H1 (cell line): ENCODE results near the gene RPL32. TPM values are rescaled to one million over a fixed set of nuclear protein-coding genes. Genes with fewer than 3 reads are reported as not detected.

Experiments
- CTCF ChIA-PET: fragments of 300-600 bp; sonication (Branson Sonifier 250); formaldehyde crosslinking; loops from one replicate; lab custom pipeline; 2021; ENCODE audit not compliant: partially characterized antibody; lab: Charles Lee
- POLR2A ChIA-PET: fragments of 300-600 bp; sonication (Branson Sonifier 250); formaldehyde crosslinking; loops from one replicate; lab custom pipeline; 2021; ENCODE audit warnings: inconsistent platforms; ENCODE audit not compliant: partially characterized antibody; lab: Charles Lee
- DNase-seq, 2 experiments: peaks; one replicate each; pipeline versions ENCODE4 v3.0.0 to v3.0.0-alpha.2; 2010 to 2022; ENCODE audit warnings: low spot score in 2 of 2, low read depth in 1 of 2, mixed read lengths in 1 of 2
- FAIRE-seq: peaks from 2 replicates; lab custom pipeline; 2011; peaks lifted over from hg19 to GRCh38; lab: Jason Lieb, UNC
- H2AFZ ChIP-seq: 2 replicates; pipeline ENCODE4 v1.8.1; 2012; ENCODE audit warnings: low read length, inconsistent platforms
- H2AK5ac ChIP-seq: 2 replicates; pipeline ENCODE4 v1.6.1; 2013; ENCODE audit warnings: low read depth, low read length
- H2BK120ac ChIP-seq: replicated peaks from 2 replicates; pipeline ENCODE3; 2013; ENCODE audit warnings: low read depth, low read length, inconsistent platforms
- H2BK12ac ChIP-seq: 2 replicates; pipeline ENCODE4 v1.6.1; 2013; ENCODE audit warnings: low read depth, low read length
- H2BK15ac ChIP-seq: 2 replicates; pipeline ENCODE4 v1.6.1; 2013; ENCODE audit warnings: low read length
- H2BK20ac ChIP-seq: 2 replicates; pipeline ENCODE4 v1.6.1; 2013; ENCODE audit warnings: low read length
- H2BK5ac ChIP-seq: 2 replicates; pipeline ENCODE4 v1.6.1; 2013; ENCODE audit warnings: low read depth, low read length
- H3K14ac ChIP-seq: 2 replicates; pipeline ENCODE4 v1.6.1; 2013; ENCODE audit warnings: inconsistent platforms; ENCODE audit not compliant: insufficient read length
- H3K18ac ChIP-seq: 2 replicates; pipeline ENCODE4 v1.6.1; 2013; ENCODE audit warnings: low read length; ENCODE audit errors: extremely low read depth
- H3K23ac ChIP-seq: 2 replicates; pipeline ENCODE4 v1.6.1; 2013; ENCODE audit warnings: inconsistent platforms; ENCODE audit not compliant: insufficient read length
- H3K23me2 ChIP-seq: 2 replicates; pipeline ENCODE4 v1.6.1; 2013; ENCODE audit warnings: low read depth, low read length
- H3K27ac ChIP-seq: 2 replicates; pipeline ENCODE4 v1.6.1; 2011; ENCODE audit warnings: low read depth, low read length, inconsistent platforms
- H3K27me3 ChIP-seq, 4 experiments: replicated peaks in 1 of 4; 1 replicate in 1 of 4; 2 replicates in 3 of 4; pipeline versions ENCODE4 v1.6.1 to v1.8.1; 2011 to 2013; ENCODE audit warnings: low read length in 3 of 4, mild to moderate bottlenecking in 3 of 4, inconsistent platforms in 2 of 4, mixed read lengths in 2 of 4, moderate library complexity in 1 of 4; ENCODE audit not compliant: control insufficient read depth in 3 of 4, insufficient read depth in 3 of 4; ENCODE audit errors: extremely low read depth in 1 of 4
- H3K36me3 ChIP-seq, 4 experiments: 2 replicates each; pipeline versions ENCODE4 v1.6.1 to v1.8.1; 2011 to 2013; ENCODE audit warnings: mild to moderate bottlenecking in 4 of 4, low read length in 3 of 4, moderate library complexity in 2 of 4, control low read depth in 1 of 4, inconsistent platforms in 1 of 4; ENCODE audit not compliant: insufficient read depth in 4 of 4, control insufficient read depth in 2 of 4
- H3K4ac ChIP-seq: replicated peaks from 2 replicates; pipeline ENCODE3; 2013; ENCODE audit warnings: low read length, low read depth, mixed read lengths, inconsistent platforms; ENCODE audit not compliant: insufficient read length
- H3K4me1 ChIP-seq, 4 experiments: replicated peaks in 1 of 4; 1 replicate in 1 of 4; 2 replicates in 3 of 4; pipeline versions ENCODE4 v1.6.1 to v1.8.1; 2011 to 2013; ENCODE audit warnings: low read length in 3 of 4, inconsistent platforms in 2 of 4, mixed read lengths in 1 of 4; ENCODE audit not compliant: insufficient read depth in 4 of 4, control insufficient read depth in 3 of 4
- H3K4me2 ChIP-seq, 2 experiments: 2 replicates each; pipeline versions ENCODE4 v1.6.1 to v1.8.1; 2011 to 2013; ENCODE audit warnings: low read depth in 2 of 2, low read length in 2 of 2, control low read depth in 1 of 2, inconsistent platforms in 1 of 2, mild to moderate bottlenecking in 1 of 2; ENCODE audit not compliant: insufficient read depth in 1 of 2
- H3K4me3 ChIP-seq, 4 experiments: fragments of 200-600, 300-600 bp in 1 of 4; sonication (generic), shearing (Covaris generic), sonication (Bioruptor Twin) in 1 of 4; 2 replicates each; pipeline versions ENCODE4 v1.5.1 to v1.8.1; 2011 to 2016; ENCODE audit warnings: low read length in 4 of 4, low read depth in 3 of 4, control low read depth in 2 of 4, inconsistent platforms in 2 of 4, mild to moderate bottlenecking in 2 of 4, mixed read lengths in 1 of 4, moderate library complexity in 1 of 4; ENCODE audit not compliant: insufficient read depth in 2 of 4; ENCODE audit errors: extremely low read depth in 1 of 4
- H3K56ac ChIP-seq: replicated peaks from 2 replicates; pipeline ENCODE3; 2013; ENCODE audit warnings: low read depth, mild to moderate bottlenecking, mixed read lengths, low read length, inconsistent platforms; ENCODE audit not compliant: insufficient read length
- H3K79me1 ChIP-seq: 2 replicates; pipeline ENCODE4 v1.6.1; 2013; ENCODE audit warnings: low read depth, low read length, control low read depth
- H3K79me2 ChIP-seq, 2 experiments: 2 replicates each; pipeline versions ENCODE4 v1.6.1 to v1.8.1; 2012 to 2013; ENCODE audit warnings: low read length in 2 of 2, mild to moderate bottlenecking in 2 of 2, inconsistent platforms in 1 of 2; ENCODE audit not compliant: insufficient read depth in 2 of 2, control insufficient read depth in 1 of 2
- H3K9ac ChIP-seq, 4 experiments: replicated peaks in 1 of 4; 1 replicate in 1 of 4; 2 replicates in 3 of 4; pipeline versions ENCODE4 v1.6.1 to v1.8.1; 2011 to 2013; ENCODE audit warnings: low read depth in 3 of 4, low read length in 3 of 4, control low read depth in 2 of 4, mild to moderate bottlenecking in 2 of 4, moderate library complexity in 2 of 4, inconsistent platforms in 1 of 4; ENCODE audit errors: extremely low read depth in 1 of 4
- H3K9me3 ChIP-seq, 2 experiments: 2 replicates each; pipeline versions ENCODE4 v1.6.1 to v1.8.1; 2012 to 2013; ENCODE audit warnings: mild to moderate bottlenecking in 2 of 2, moderate library complexity in 2 of 2, control low read depth in 1 of 2, inconsistent platforms in 1 of 2, low read depth in 1 of 2, low read length in 1 of 2, mixed read lengths in 1 of 2; ENCODE audit not compliant: insufficient read depth in 2 of 2
- H4K20me1 ChIP-seq, 2 experiments: replicated peaks in 1 of 2; 2 replicates each; pipeline versions ENCODE3 to v1.8.1; 2011 to 2013; ENCODE audit warnings: inconsistent platforms in 2 of 2, low read length in 2 of 2, mild to moderate bottlenecking in 1 of 2; ENCODE audit not compliant: insufficient read depth in 2 of 2, control insufficient read depth in 1 of 2
- H4K5ac ChIP-seq: 2 replicates; pipeline ENCODE4 v1.6.1; 2013; ENCODE audit warnings: low read length, low read depth, mixed read lengths, inconsistent platforms; ENCODE audit not compliant: insufficient read length
- H4K8ac ChIP-seq: 2 replicates; pipeline ENCODE4 v1.8.0; 2013; ENCODE audit warnings: mild to moderate bottlenecking, moderate library complexity, low read length, inconsistent platforms; ENCODE audit not compliant: insufficient read depth; ENCODE audit errors: extremely low read depth
- H4K91ac ChIP-seq: replicated peaks from 2 replicates; pipeline ENCODE3; 2013; ENCODE audit warnings: low read length, mixed read lengths, inconsistent platforms; ENCODE audit not compliant: insufficient read length
- PHF8 ChIP-seq: fragments of 200-600 bp; sonication (generic); conservative IDR thresholded peaks from 2 replicates; pipeline ENCODE4 v1.7.1; 2012; ENCODE audit warnings: low read depth, mild to moderate bottlenecking, inconsistent platforms, low read length, moderate library complexity
- POLR2AphosphoS5 ChIP-seq: IDR thresholded peaks from 2 replicates; pipeline ENCODE4 v1.6.1; 2011; ENCODE audit warnings: low read depth, low read length
- WGBS, 2 experiments: shearing (Covaris generic) in 1 of 2; methylation state at CpG; one replicate each; pipeline versions ENCODE4 v1.1.6 to v1.1.7; 2013 to 2015; ENCODE audit warnings: low lambda C conversion rate in 2 of 2, mixed read lengths in 2 of 2, inconsistent platforms in 1 of 2, low coverage in 1 of 2, missing lambda C conversion rate in 1 of 2; ENCODE audit not compliant: insufficient replicate concordance in 2 of 2, insufficient coverage in 1 of 2, insufficient read length in 1 of 2; ENCODE audit errors: extremely low coverage in 1 of 2, missing lambda C conversion rate in 1 of 2; 5-methylcytosine and 5-hydroxymethylcytosine counted together
- polyA plus RNA-seq, 7 experiments: library from polyadenylated mRNA; depleted of rRNA in 3 of 7; stranded (reverse) in 5 of 7; unstranded in 2 of 7; fragments of >200 nt in 5 of 7; fragments of 200-250 nt in 2 of 7; gene quantifications; 1 replicate in 5 of 7; 2 replicates in 1 of 7; 4 replicates in 1 of 7; pipeline versions ENCODE4 v1.2.1 to v1.2.3, GENCODE V29; 2011 to 2013; ENCODE audit warnings: missing spikeins in 2 of 7, mixed read lengths in 2 of 7
- total RNA-seq: library from RNA; stranded (reverse); fragmentation: NEBNext Ultra II Directional; extraction: Animal tissue kit (Norgen Biotek cat#: 25700); gene quantifications from 2 replicates; pipeline ENCODE4 v1.2.1, GENCODE V29; 2021

RPL32 gene
- total and polyA plus RNA-seq, 2 of the 8 experiments (the other 6 are each of a cell fraction or from before 2014, with no cell fraction given): 1,443 to 2,043 TPM

- no peak overlapping the region for H3K4ac ChIP-seq
- H4K91ac ChIP-seq: no peak overlapping the region
- H2AK5ac ChIP-seq: no peak overlapping the region
- no peak overlapping the region for H4K8ac ChIP-seq
- peak; percentile 32; the same call in 1 of the 2 replicates for TF ChIP-seq POLR2AphosphoS5
- no peak for TF ChIP-seq PHF8
- ChIA-PET POLR2A (interaction anchor here (0.8 to 20.9 kb wide), 17 partner anchors 20 to 299 kb away, joined by 3 to 661 read pairs (median 5); partner anchors contain the start of gene CAND2), CTCF (interaction anchor here (1.0 to 2.4 kb wide), 2 partner anchors 9 to 56 kb away, joined by 3 to 7 read pairs; no protein-coding TSS in a partner anchor)
- H3K4me2 ChIP-seq: peak overlapping the region; percentile 96 to 100
- no peak overlapping the region for H2BK12ac ChIP-seq
- H4K20me1 ChIP-seq: peaks cover 28 to 42% of the 10 kb centered on the region in 2 experiments
- H3K27me3 ChIP-seq: no peaks in the 10 kb centered on the region
- FAIRE-seq (no peak), DNase-seq (no peak)
- no peak overlapping the region for H3K14ac ChIP-seq
- H3K79me1 ChIP-seq: peaks cover 12% of the 10 kb centered on the region
- H2BK15ac ChIP-seq: no peak overlapping the region
- no peak overlapping the region for H3K18ac ChIP-seq
- no peak overlapping the region for H2AFZ ChIP-seq
- H3K79me2 ChIP-seq: peaks cover 21 to 58% of the 10 kb centered on the region in 2 experiments
- H2BK5ac ChIP-seq: no peak overlapping the region
- no peak overlapping the region for H3K56ac ChIP-seq
- 92% methylated on average over 11 of the region's 11 CpGs; no CpG with 5 or more reads in 1 of the 2 experiments for WGBS, 2 experiments
- peaks cover 53 to 63% (median 60%) of the 10 kb centered on the region in 4 experiments for H3K36me3 ChIP-seq
- peaks cover 10% of the 10 kb centered on the region for H3K23me2 ChIP-seq
- no peak overlapping the region for H4K5ac ChIP-seq
- H2BK120ac ChIP-seq: no peak overlapping the region
- H2BK20ac ChIP-seq: no peak overlapping the region
- peak overlapping the region; percentile 88 to 100 (median 94); a peak in 7 of 8 replicates for H3K4me3 ChIP-seq
- H3K9ac ChIP-seq: peak overlapping the region in 2 of 4 experiments; percentile 29 to 98; a peak in 2 of 7 replicates
- H3K27ac ChIP-seq: no peak overlapping the region
- no peak overlapping the region for H3K23ac ChIP-seq
- H3K4me1 ChIP-seq: peaks cover 5 to 17% (median 11%) of the 10 kb centered on the region in 4 experiments
- H3K9me3 ChIP-seq: no peaks in the 10 kb centered on the region
Measured at GRCh38 chr3:12839156-12839946, 2.0 kb downstream of the RPL32 start.
